Mammary epithelial cell (primary cell): ENCODE measurements around the gene PPP1R15A.

Source experiments
- CTCF ChIP-seq, 2 donors: IDR thresholded peaks in 1 of 2; conservative IDR thresholded peaks in 1 of 2; 2 replicates each; pipeline ENCODE4 v1.5.1; 2011 to 2012; ENCODE audit warnings: inconsistent platforms in 2 of 2, low read length in 2 of 2, mild to moderate bottlenecking in 2 of 2, control low read depth in 1 of 2, low read depth in 1 of 2; ENCODE audit not compliant: insufficient read depth in 1 of 2; ENCODE audit errors: extremely low read depth in 1 of 2
- EZH2 ChIP-seq: IDR thresholded peaks from 2 replicates; pipeline ENCODE4 v1.6.1; 2012; ENCODE audit warnings: low read length, inconsistent platforms, borderline replicate concordance

DNA sequence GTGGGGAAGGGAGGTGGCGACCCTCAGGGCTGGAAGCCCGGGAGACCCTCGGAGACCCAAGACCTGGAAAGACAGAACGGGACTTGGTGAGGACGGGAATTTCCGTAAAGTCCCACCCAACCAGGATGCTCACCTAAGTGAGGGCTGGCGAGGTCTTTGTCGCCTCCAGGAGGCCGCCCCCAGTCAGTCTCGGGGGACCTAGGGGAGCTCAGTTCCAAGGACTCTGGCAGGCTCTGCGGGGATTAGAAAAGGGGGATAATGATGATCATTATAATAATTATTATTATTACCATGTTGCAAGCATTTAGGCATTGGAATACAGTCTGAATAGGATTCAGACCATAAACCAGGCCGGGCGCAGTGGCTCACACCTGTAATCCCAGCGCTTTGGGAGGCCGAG, 26.8 kb upstream of the PPP1R15A start:
- TF ChIP-seq CTCF (conservative IDR thresholded peaks at IDR 0.05 in 1 of 2, IDR thresholded peaks at IDR 0.05 in 1 of 2; ENCODE audit: extremely low read depth in 1 of 2, insufficient read depth in 1 of 2, low read depth in 1 of 2, low read length in 2 of 2) (no peak), EZH2 (no peak)
